Vagina (tissue), 2 donors: ENCODE results near the gene NT5C1A.

ENCODE experiments used
- CTCF ChIP-seq, 3 experiments: fragments of 450-650 bp in 2 of 3; fragments of 200-600 bp in 1 of 3; sonication (generic) in 1 of 3; IDR thresholded peaks; one replicate each; pipeline ENCODE4 v1.5.1; 2017 to 2019; ENCODE audit warnings: antibody characterized with exemption in 3 of 3, mild to moderate bottlenecking in 2 of 3, moderate library complexity in 2 of 3
- POLR2A ChIP-seq, 2 donors: fragments of 450-650 bp; IDR thresholded peaks; one replicate each; pipeline ENCODE4 v1.6.1; 2017; ENCODE audit warnings: antibody characterized with exemption in 2 of 2, mild to moderate bottlenecking in 2 of 2, moderate library complexity in 2 of 2

GRCh38 chr1:39663559-39663958 is 8.3 kb downstream of the NT5C1A start:
- no peak for TF ChIP-seq CTCF (IDR thresholded peaks at IDR 0.05)
- no peak for TF ChIP-seq POLR2A (IDR thresholded peaks at IDR 0.05)
